HCT116 (cell line): ENCODE results near the gene MGME1. TPM values are rescaled to one million over a fixed set of nuclear protein-coding genes. Genes with fewer than 3 reads are reported as not detected.

Experiments used
- ATAC-seq: fragments of 200-7000 bp; cut with Tn5 transposase; 2 replicates; pipeline ENCODE4 v1.9.1; 2020; ENCODE audit warnings: mild to moderate bottlenecking, moderate library complexity
- BruUV-seq: library from RNA; stranded (reverse); fragments of 400-500 nt; replicated peaks from 2 replicates; lab custom pipeline; 2021; lab: Mats Ljungman, UMichigan
- CTCF ChIA-PET: fragments of 300-600 bp; sonication (Branson Sonifier 250); formaldehyde crosslinking; loops from one replicate; lab custom pipeline; 2021; ENCODE audit warnings: antibody characterized with exemption; lab: Charles Lee
- POLR2A ChIA-PET: fragments of 300-600, 350-600 bp; sonication (Branson Sonifier 250); formaldehyde crosslinking; loops from one replicate; lab custom pipeline; 2021; ENCODE audit warnings: antibody characterized with exemption; lab: Charles Lee
- RAD21 ChIA-PET, 2 experiments: fragments of 300-600 bp; sonication (Branson Sonifier 250); formaldehyde crosslinking; loops; one replicate each; lab custom pipeline; 2023; ENCODE audit warnings: low total read pairs in 2 of 2; ENCODE audit not compliant: uncharacterized antibody in 2 of 2, unreplicated experiment in 2 of 2, low non-redundant PET in 1 of 2; lab: Charles Lee
- DNase-seq: peaks from one replicate; pipeline ENCODE4 v3.0.0-alpha.2; 2010; ENCODE audit warnings: low read depth, low spot score
- H2AFZ ChIP-seq: fragments of 200-600 bp; shearing (Covaris generic), sonication (generic); 2 replicates; pipeline ENCODE4 v1.6.1; 2017; ENCODE audit warnings: low read depth, mixed run types, mixed read lengths, antibody characterized with exemption, low read length; ENCODE audit not compliant: poor library complexity, severe bottlenecking
- H3K27ac ChIP-seq: 2 replicates; pipeline ENCODE4 v1.5.1; 2012; ENCODE audit warnings: low read depth, low read length
- H3K27me3 ChIP-seq: fragments of 200-600 bp; sonication (generic); 2 replicates; pipeline ENCODE4 v1.6.1; 2016; ENCODE audit warnings: mixed run types, low read length, mixed read lengths; ENCODE audit not compliant: insufficient read depth
- H3K36me3 ChIP-seq, 2 experiments: fragments of 200-500 bp in 1 of 2; fragments of 200-600 bp in 1 of 2; sonication (Bioruptor generic) in 1 of 2; sonication (generic) in 1 of 2; 2 replicates each; pipeline versions ENCODE4 v1.5.1 to v1.6.1; 2014 to 2016; ENCODE audit warnings: low read length in 2 of 2, inconsistent platforms in 1 of 2, mixed read lengths in 1 of 2, mixed run types in 1 of 2; ENCODE audit not compliant: insufficient read depth in 2 of 2, control insufficient read depth in 1 of 2
- H3K4me1 ChIP-seq, 2 experiments: fragments of 200-600 bp in 1 of 2; sonication (generic) in 1 of 2; 2 replicates each; pipeline versions ENCODE4 v1.5.1 to v1.6.1; 2012 to 2017; ENCODE audit warnings: low read length in 2 of 2, inconsistent platforms in 1 of 2, mild to moderate bottlenecking in 1 of 2, mixed read lengths in 1 of 2, mixed run types in 1 of 2, moderate library complexity in 1 of 2; ENCODE audit not compliant: insufficient read depth in 2 of 2, control insufficient read depth in 1 of 2
- H3K4me2 ChIP-seq: fragments of 200-600 bp; sonication (generic); 2 replicates; pipeline ENCODE4 v1.6.1; 2017; ENCODE audit warnings: mixed run types, low read length, mixed read lengths
- H3K4me3 ChIP-seq, 2 experiments: fragments of 200-600 bp in 1 of 2; sonication (generic) in 1 of 2; replicated peaks in 1 of 2; 2 replicates each; pipeline ENCODE4 v1.5.1; 2011 to 2016; ENCODE audit warnings: low read length in 2 of 2, control low read depth in 1 of 2, low read depth in 1 of 2, mild to moderate bottlenecking in 1 of 2, mixed read lengths in 1 of 2, mixed run types in 1 of 2
- H3K79me2 ChIP-seq: fragments of 200-600 bp; sonication (generic); 2 replicates; pipeline ENCODE4 v1.6.1; 2017; ENCODE audit warnings: mild to moderate bottlenecking, mixed run types, low read length, moderate library complexity, mixed read lengths; ENCODE audit not compliant: insufficient read depth
- H3K9ac ChIP-seq: fragments of 200-600 bp; sonication (generic); 2 replicates; pipeline ENCODE4 v1.6.1; 2016; ENCODE audit warnings: low read length, mixed read lengths
- H3K9me2 ChIP-seq: fragments of 200-600 bp; sonication (generic), shearing (Covaris generic); 2 replicates; pipeline ENCODE4 v1.6.1; 2017; ENCODE audit warnings: mixed run types, mild to moderate bottlenecking, moderate library complexity; ENCODE audit not compliant: insufficient read depth
- H3K9me3 ChIP-seq, 2 experiments: fragments of 200-500 bp in 1 of 2; fragments of 200-600 bp in 1 of 2; sonication (Bioruptor generic) in 1 of 2; sonication (generic) in 1 of 2; 2 replicates each; pipeline ENCODE4 v1.6.1; 2014 to 2017; ENCODE audit warnings: low read length in 2 of 2, mixed read lengths in 2 of 2, inconsistent platforms in 1 of 2, low read depth in 1 of 2, mild to moderate bottlenecking in 1 of 2, mixed run types in 1 of 2, moderate library complexity in 1 of 2; ENCODE audit not compliant: control insufficient read depth in 1 of 2, insufficient read depth in 1 of 2
- H4K20me1 ChIP-seq: fragments of 200-600 bp; sonication (generic), shearing (Covaris generic); 2 replicates; pipeline ENCODE4 v1.6.1; 2017; ENCODE audit warnings: mixed run types, mild to moderate bottlenecking, moderate library complexity; ENCODE audit not compliant: insufficient read depth
- CTCF ChIP-seq, 3 experiments: fragments of 200-600 bp in 1 of 3; sonication (generic) in 1 of 3; IDR thresholded peaks in 2 of 3; conservative IDR thresholded peaks in 1 of 3; 2 replicates each; pipeline ENCODE4 v1.5.1; 2012 to 2017; ENCODE audit warnings: low read depth in 2 of 3, low read length in 2 of 3, antibody characterized with exemption in 1 of 3, borderline replicate concordance in 1 of 3, control low read depth in 1 of 3, mild to moderate bottlenecking in 1 of 3, mixed read lengths in 1 of 3, mixed run types in 1 of 3, moderate library complexity in 1 of 3; ENCODE audit not compliant: insufficient read depth in 1 of 3
- RAD21 ChIP-seq: IDR thresholded peaks from 2 replicates; pipeline ENCODE4 v1.6.1; 2012; ENCODE audit warnings: low read depth, mild to moderate bottlenecking
- REST ChIP-seq: IDR thresholded peaks from 2 replicates; pipeline ENCODE4 v1.6.1; 2012; ENCODE audit warnings: low read depth
- TCF7L2 ChIP-seq: IDR thresholded peaks from 2 replicates; pipeline ENCODE4 v1.7.0; 2011; ENCODE audit warnings: borderline replicate concordance, inconsistent platforms; ENCODE audit not compliant: insufficient read depth, insufficient read length; ENCODE audit errors: extremely low read depth
- intact Hi-C: fragments of 100-400 bp; cut with micrococcal nuclease; formaldehyde crosslinking; loops from 2 replicates; pipeline ENCODE4 v1.10.0; 2022
- total RNA-seq: library from RNA; stranded (reverse); gene quantifications from one replicate; pipeline ENCODE4 v1.2.1, GENCODE V29; 2021; ENCODE audit not compliant: unreplicated experiment

MGME1 gene
- total RNA-seq, 1 experiment from 2014 or later = 37.1 TPM

GRCh38 chr20:17965042-17965697 lies 3.6 kb upstream of the MGME1 start:
- DNase-seq = no peak
- CTCF ChIA-PET = no interaction called here

More at GRCh38 chr20:17965042-17965697, 3.6 kb upstream of the MGME1 start:
- intact Hi-C loops = loop anchor here (10.0 kb wide), 1 partner anchor 310 kb away; no protein-coding TSS in a partner anchor
- no TSS peak for BruUV-seq
- Histone ChIP-seq H3K9me2 (no peaks in the 10 kb centered on the region), H3K36me3 (peaks cover 3 to 33% of the 10 kb centered on the region in 2 experiments), H3K27me3 (no peaks in the 10 kb centered on the region), H3K4me1 (peaks cover 23 to 63% of the 10 kb centered on the region in 2 experiments), H3K9me3 (no peaks in the 10 kb centered on the region), H4K20me1 (peaks cover 42% of the 10 kb centered on the region; the same call in 1 of the 2 replicates), H2AFZ (no peak overlapping the region), H3K4me3 (no peak overlapping the region)
- POLR2A ChIA-PET = no interaction called here
- RAD21 ChIA-PET = no interaction called here
- TF ChIP-seq RAD21 (no peak), REST (no peak), CTCF (IDR thresholded peaks at IDR 0.05 in 2 of 3, conservative IDR thresholded peaks at IDR 0.05 in 1 of 3; ENCODE audit: borderline replicate concordance in 1 of 3, insufficient read depth in 1 of 3, low read depth in 2 of 3, low read length in 2 of 3) (no peak), TCF7L2 (no peak)
- TF ChIP-seq, all 23 proteins: peak for 0
- Histone ChIP-seq H3K27ac (no peak overlapping the region; the same call in 1 of the 2 replicates), H3K79me2 (peaks cover 97% of the 10 kb centered on the region), H3K4me2 (peak overlapping the region; percentile 88; the same call in 1 of the 2 replicates), H3K9ac (peak overlapping the region; percentile 5; the same call in 1 of the 2 replicates)
- no peak for ATAC-seq
